RWPE1 (cell line): Measurements from ENCODE around the gene CRNKL1.
"Not testable (repeated sequence)": the region's sequence is repeated elsewhere in the genome, so short reads cannot be mapped to it uniquely, and the experiment has no call there.

Experiments
- CTCF ChIA-PET: fragments of 350-600 bp; sonication (Branson Sonifier 250); formaldehyde crosslinking; extraction: SDS; loops from one replicate; lab custom pipeline; 2021; lab: Yijun Ruan, JAX
- POLR2A ChIA-PET: fragments of 400-600 bp; formaldehyde crosslinking; extraction: SDS; loops from one replicate; lab custom pipeline; 2020; ENCODE audit warnings: antibody characterized with exemption; ENCODE audit not compliant: low non-redundant PET; lab: Yijun Ruan, JAX
- DNase-seq: peaks from one replicate; pipeline ENCODE4 v3.0.0; 2012; ENCODE audit warnings: low spot score
- H3K27ac ChIP-seq: fragments of 450-650 bp; 2 replicates; pipeline ENCODE4 v1.5.1; 2017
- TF ChIP-seq, protein P1 (sequence below): fragments of 450-650 bp; conservative IDR thresholded peaks from 2 replicates; pipeline ENCODE4 v1.5.1; 2017; ENCODE audit warnings: low read depth, mild to moderate bottlenecking

Gene CRNKL1

DNA sequence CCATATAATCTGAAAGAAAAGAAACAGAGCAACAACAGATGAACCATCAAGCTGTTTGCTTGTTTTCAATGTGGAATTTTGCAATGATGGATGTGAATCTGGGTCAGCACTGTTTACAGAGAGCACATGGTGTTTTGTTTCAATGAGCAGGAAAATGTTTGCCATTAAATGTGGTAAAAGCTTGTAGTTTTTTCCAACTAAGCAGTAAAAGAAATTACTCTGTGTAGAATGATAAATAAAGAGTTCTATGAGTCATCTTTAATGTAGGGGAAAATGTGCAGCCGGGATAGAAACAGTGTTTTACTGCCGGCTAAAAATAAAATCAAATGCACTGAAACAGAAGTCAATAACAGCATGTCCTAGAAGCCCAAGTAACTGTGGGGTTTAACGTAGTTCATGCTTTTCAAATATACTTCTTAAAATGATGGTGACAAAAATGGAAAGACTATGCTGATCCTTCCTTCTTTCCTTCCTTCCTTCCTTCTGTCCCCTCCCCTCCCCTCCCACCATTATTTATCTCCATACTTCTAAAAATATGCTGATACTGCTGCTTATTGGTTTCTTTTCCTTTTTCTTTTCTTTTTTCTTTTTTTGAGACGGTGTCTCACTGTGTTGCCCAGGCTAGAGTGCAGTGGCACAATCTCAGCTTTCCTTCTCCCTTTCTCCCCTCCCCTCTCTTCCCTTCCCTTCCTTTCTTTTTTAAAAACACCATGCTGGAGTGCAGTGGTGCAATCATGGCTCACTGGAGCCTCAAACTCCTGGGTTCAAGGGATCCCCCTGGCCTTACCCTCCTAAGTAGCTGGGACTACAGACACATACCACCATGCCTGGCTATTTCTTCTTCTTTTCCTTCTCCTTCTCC lies 41.4 kb downstream of the CRNKL1 start:
- no peak for DNase-seq
- CTCF ChIA-PET: no interaction called here
- TF ChIP-seq, protein P1, sequence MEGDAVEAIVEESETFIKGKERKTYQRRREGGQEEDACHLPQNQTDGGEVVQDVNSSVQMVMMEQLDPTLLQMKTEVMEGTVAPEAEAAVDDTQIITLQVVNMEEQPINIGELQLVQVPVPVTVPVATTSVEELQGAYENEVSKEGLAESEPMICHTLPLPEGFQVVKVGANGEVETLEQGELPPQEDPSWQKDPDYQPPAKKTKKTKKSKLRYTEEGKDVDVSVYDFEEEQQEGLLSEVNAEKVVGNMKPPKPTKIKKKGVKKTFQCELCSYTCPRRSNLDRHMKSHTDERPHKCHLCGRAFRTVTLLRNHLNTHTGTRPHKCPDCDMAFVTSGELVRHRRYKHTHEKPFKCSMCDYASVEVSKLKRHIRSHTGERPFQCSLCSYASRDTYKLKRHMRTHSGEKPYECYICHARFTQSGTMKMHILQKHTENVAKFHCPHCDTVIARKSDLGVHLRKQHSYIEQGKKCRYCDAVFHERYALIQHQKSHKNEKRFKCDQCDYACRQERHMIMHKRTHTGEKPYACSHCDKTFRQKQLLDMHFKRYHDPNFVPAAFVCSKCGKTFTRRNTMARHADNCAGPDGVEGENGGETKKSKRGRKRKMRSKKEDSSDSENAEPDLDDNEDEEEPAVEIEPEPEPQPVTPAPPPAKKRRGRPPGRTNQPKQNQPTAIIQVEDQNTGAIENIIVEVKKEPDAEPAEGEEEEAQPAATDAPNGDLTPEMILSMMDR: no peak
- no peak overlapping the region for H3K27ac ChIP-seq
- POLR2A ChIA-PET: no interaction called here

- H3K27ac ChIP-seq: no peak overlapping the region; the same call in 1 of the 2 replicates
- ChIA-PET POLR2A (no interaction called here), CTCF (no interaction called here)
- TF ChIP-seq, protein P1: no peak
- DNase-seq: no peak
Observed at GRCh38 chr20:20009784-20010253, 42.4 kb downstream of the CRNKL1 start.

DNA sequence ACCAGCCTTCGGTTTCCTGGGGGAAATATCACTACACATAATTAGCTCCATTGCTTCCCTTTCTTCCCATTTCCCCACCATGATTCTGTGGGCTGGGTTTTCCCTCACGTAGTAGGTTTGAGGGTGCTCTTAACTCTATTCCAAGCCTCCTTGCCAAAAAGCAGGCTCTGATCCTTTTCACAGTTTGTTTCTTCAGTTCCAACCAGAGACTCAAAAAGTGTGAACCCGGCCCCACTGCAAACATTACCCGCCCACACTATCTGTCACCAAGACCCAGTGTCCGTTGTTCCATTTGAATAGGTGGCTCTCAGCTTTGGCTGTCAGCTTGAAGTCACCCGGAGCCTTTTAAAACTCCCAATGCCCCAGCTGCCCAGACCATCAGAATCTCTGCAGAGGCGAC lies 46.9 kb downstream of the CRNKL1 start:
- ChIA-PET POLR2A (no interaction called here), CTCF (no interaction called here)
- peak overlapping the region; percentile 56 for H3K27ac ChIP-seq
- TF ChIP-seq, protein P1: no peak
- no peak for DNase-seq

GRCh38 chr20:20003955-20004322 lies 48.3 kb downstream of the CRNKL1 start:
- peak overlapping the region; percentile 48 for H3K27ac ChIP-seq
- DNase-seq, POLR2A ChIA-PET, CTCF ChIA-PET: not testable (repeated sequence)

DNA sequence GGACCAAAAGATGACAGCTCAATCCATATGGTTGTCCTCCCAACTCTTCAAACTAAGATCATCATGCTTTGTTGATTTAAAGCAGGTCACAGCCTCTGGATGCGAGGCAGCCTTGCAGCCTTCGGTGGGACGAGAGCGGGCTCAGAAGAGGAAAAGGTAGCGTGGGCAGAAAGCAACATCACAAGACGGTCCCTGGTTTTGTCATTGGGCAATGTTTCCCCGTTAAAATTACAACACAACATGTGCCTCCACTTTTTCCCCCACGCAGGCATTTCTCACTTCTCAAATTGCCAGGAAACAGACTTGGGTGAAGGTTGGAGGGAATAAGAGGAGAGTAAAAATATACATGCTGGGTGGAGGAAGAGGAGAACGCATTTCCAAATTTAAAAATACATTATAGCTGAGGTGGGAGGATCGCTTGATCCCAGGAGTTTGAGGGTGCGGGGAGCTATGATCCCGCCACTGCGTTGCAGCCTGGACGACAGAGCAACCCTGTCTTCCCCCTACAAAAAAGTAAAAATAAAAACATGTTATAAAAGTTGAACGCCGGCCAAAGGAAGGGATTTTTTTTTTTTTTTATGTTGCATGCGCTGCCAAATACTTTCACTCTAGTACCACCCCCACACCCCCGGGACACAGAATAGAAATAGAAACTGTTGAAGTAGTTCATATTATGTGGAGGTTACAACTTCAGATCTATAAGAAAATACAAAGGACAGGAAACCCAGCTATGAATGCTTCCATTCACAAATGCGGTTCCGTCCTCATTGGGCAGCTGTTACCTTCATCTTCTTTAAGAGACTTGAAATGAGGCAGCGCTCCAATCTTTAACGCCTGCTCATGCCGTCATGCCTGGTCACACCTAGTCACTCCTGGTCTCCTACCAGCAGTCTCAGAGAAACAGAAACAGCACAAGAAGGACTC lies 49.0 kb downstream of the CRNKL1 start:
- TF ChIP-seq, protein P1: no peak
- ChIA-PET CTCF (interaction anchor here (1.2 kb wide), 1 partner anchor 14 kb away, joined by 4 read pairs; the partner anchor contains the start of gene NAA20), POLR2A (no interaction called here)
- H3K27ac ChIP-seq: peak overlapping the region; percentile 48
- DNase-seq: no peak

GRCh38 chr20:20002101-20002998 lies 49.9 kb downstream of the CRNKL1 start:
- peak overlapping the region; percentile 45 for H3K27ac ChIP-seq
- TF ChIP-seq, protein P1: no peak
- CTCF ChIA-PET: interaction anchor here (1.2 kb wide), 1 partner anchor 15 kb away, joined by 4 read pairs; the partner anchor contains the start of gene NAA20
- POLR2A ChIA-PET: no interaction called here
- no peak for DNase-seq
